NCI-H1694 (cell line): ENCODE measurements around the gene FAM13B.
"Not testable (repeated sequence)": the region's sequence is repeated elsewhere in the genome, so short reads cannot be mapped to it uniquely, and the experiment has no call there.

ENCODE experiments used
- DNase-seq: peaks from one replicate; lab custom pipeline; 2025; lab: John Stamatoyannopoulos, UW

Gene FAM13B

GRCh38 chr5:138032572-138033385 is at the start of gene FAM13B:
FAM13B (minus strand) TSS chr5:138033079; CDS start chr5:138019111, 13,968 bp downstream.
- DNase-seq, result peak; percentile 20

DNA sequence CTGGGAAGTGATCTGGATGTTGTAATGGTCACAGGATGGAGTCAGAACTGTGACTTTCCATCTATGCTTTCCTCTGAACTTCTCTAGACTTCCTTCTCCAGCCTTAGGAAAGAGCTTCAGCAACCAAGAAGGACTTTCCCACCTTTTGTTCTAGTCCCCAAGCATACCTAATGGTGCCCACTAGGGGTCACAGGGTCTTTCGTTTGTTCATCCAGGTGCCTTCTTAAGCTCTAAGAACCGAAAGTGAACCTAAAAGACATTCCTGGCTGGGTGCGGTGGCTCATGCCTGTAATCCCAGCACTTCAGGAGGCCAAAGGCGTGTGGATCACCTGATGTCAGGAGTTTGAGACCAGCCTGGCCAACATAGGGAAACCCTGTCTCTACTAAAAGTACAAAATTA is 49.2 kb upstream of the FAM13B start:
- DNase-seq, result no peak

GRCh38 chr5:138078006-138078643 is 45.2 kb upstream of the FAM13B start:
- no peak for DNase-seq

- peak; percentile 50 for DNase-seq
Observed at GRCh38 chr5:138077064-138077696, 44.3 kb upstream of the FAM13B start.

GRCh38 chr5:138070026-138070425 is 37.1 kb upstream of the FAM13B start:
- not testable (repeated sequence) for DNase-seq

DNA sequence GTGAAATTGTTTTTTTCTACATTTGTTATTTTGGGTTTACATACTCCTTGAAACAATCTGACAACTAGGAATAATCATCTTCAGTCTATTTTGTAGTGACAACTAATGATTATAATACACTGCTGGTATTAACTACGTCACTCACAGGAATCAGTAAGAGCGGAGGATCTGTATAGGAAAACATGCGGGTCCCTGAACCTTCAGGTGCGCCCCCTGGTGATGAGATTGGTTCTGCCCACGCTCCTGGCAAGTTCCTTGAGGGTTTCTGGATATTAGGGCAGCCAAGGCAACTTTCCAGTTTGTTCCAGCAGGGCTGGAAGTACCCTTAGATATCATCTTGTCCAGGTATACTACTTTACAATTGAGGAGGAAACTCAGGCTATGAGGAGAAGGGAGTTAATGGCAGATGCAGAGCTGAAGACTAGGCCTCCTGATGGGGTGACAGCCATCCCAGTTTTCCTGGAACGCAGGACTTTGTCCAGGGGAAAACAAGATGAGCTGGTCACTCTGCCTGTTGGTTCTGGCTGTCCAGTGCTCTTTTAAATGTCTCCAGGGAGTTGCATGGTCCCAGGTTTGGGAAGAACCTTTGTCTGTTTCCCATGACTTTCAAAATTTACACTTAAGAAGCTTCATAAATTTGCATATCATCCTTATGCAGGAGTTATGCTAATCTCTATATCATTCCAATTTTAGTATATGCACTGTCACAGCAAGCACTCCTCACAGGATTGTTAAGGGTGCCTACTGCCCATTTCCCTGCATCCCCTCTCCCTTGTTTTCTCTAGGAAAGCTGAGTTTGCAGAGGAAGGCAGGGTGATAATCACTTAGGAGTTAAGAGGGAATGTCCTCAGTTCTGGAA is 36.1 kb upstream of the FAM13B start:
- DNase-seq, result peak; percentile 40

- no peak for DNase-seq
Observed at GRCh38 chr5:138067945-138068344, 35.1 kb upstream of the FAM13B start.

- DNase-seq, result no peak
Observed at GRCh38 chr5:138065102-138065501, 32.2 kb upstream of the FAM13B start.

GRCh38 chr5:138064526-138064925 is 31.6 kb upstream of the FAM13B start:
- DNase-seq, result no peak

DNA sequence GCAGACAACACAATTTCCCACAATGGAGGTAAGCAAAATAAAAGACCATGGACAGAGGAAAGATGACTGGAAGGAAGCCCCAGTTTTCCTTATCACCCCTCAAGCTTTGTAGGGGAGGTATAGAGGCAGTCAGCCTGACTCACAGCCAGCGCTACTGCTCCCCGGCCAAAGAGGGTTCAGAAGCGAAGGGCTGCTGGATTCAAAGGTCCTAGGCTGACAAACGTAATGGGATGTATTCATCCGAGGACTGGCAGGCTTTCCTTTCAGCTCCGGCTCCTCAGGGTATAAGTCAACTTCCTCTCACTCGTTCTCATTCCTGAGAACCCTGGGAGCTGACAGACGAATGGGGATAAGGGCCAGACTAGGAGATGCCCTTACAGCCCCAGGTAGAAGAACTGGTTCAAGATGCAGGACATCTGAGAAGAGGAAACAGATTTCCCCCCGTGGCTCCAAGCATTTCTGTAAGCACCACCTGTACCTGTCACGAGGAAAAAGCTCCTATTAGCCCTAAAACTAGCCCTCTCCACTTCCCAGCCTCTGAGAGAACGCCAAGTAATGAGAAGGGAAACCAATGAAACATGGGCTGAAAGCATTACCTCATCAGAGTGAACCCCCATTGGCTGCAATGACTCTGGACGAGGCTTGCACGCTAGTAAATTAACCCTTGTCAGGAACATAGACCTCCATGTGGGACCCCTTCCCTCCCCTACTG is 22.1 kb upstream of the FAM13B start:
- no peak for DNase-seq

GRCh38 chr5:138054206-138054605 is 21.3 kb upstream of the FAM13B start:
- DNase-seq, result no peak

DNA sequence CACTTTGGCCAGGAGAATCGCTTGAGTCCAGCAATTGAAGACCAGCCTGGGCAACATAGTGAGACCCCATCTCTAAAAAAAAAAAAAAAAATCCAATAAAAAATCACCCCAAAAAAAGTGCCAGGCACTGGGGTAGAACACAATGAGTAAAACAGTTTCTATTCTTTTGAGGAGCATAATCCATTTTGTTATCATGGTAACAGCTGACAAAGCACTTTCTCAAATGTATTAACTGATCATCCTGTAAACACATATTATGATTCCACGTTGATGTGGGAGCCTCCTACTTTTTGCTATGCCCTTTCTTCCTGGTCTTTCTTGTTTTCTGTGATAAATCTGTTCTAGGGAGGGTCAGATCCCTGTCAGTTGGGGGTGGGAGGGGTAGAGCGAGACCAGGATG is 20.7 kb upstream of the FAM13B start:
- DNase-seq, result no peak

DNA sequence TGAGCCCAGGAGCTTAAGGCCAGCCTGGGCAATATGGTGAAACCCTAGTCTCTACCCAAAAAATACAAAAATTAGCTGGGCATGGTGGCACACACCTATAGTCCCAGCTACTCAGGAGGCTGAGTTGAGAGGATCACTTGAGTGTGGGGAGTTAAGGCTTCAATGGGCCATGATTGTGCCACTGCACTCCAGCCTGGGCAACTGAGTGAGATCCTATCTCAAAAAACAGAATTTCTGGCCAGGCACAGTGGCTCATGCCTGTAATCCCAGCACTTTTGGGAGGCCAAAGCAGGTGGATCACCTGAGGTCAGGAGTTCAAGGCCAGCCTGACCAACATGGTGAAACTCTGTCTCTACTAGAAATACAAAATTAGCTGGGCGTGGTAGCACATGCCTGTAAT is 19.8 kb upstream of the FAM13B start:
- not testable (repeated sequence) for DNase-seq

- DNase-seq, result no peak
Observed at GRCh38 chr5:138051441-138052296, 18.8 kb upstream of the FAM13B start.

GRCh38 chr5:138045283-138045682 is 12.4 kb upstream of the FAM13B start:
- DNase-seq, result not testable (repeated sequence)

GRCh38 chr5:138038826-138039225 is 5.9 kb upstream of the FAM13B start:
- DNase-seq, result no peak

DNA sequence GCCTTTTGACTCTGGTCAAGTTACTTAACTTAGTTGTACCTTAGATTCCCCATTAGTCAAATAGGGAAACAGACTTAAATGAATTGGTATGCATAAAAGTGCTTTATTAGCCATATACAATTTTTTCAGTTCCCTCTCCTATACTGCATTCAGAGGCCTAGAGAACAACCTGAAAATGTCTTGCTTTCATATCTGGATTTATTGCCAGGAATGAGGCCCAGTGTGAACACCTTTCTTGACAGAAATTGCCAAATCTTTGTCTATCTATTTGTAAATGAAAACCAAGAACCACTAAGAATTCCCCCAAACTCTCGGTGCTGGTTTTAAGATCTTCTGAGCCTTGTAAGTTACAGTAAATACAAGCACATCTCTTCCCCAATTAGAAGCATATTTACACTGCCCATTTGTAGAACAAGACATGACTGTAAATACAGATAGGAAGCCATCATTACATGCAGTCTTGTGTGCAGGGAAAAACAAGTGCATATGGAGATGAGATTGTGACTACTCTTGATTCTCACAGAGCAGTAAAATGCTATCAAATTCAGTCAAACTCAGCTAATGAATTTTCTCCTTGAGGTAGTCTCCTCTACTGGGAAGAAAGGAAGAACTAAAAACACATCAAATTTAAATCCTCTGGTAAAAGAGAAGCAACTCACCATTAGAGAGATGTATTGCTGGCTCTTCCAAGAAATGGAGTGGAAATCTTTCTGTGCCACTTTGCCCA is 5.2 kb upstream of the FAM13B start:
- no peak for DNase-seq

- no peak for DNase-seq
Observed at GRCh38 chr5:138037271-138037670, 4.4 kb upstream of the FAM13B start.

DNA sequence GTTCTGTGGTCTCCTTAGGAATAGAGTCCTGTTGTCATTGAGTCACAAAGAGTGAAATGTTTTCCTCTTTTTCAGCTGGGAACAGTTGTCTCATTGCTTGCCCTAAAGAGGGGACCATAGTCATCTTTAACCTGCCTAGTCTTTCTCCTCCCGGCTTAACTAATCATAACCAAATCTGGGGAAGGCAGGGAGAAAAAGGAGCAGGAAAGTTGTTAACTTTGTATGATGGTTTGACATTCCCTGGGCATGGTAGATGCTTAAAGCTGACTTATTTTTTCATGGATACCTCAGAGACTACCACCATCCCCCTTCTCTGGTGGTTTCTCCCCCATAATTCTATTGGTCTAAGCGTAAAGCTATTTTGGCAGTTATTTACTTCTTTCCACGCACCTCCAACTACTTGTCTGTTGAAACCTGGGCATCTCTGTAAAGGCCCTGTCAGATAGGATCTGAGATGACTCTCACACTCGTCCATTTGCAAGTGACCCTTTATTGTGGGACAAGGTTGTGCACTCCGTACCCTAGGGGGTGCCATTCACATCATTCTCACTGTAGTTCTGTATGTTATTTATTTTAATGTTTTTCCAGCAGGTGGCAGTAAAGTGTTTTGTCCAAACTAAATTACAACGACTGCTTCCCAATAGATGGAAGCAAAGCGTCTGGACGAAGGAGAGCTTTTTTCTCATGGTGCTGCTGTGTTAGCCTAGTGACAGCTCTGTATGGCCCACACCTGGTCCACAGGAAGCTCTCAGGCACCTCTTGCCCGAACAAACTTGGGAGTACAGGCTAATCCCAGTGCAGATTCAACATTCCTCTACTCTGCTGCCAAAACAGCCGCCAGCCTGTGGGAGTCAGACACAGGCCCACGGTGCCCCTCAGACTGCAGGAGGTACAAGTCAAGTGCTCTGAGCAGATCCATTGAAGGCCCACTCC is 3.0 kb upstream of the FAM13B start:
- DNase-seq, result peak; percentile 78
